Stimulated activated CD8-positive, alpha-beta memory T cell treated with anti-CD3 and anti-CD28 coated beads, Interleukin-7, amount 100 ng/mL, for 4 hours (primary cell): Measurements from ENCODE around the gene GID4.

Experiments
- DNase-seq, 2 donors: peaks; one replicate each; pipeline ENCODE4 v3.0.0-alpha.2; 2020; ENCODE audit warnings: low read depth in 2 of 2

GID4 gene

DNA sequence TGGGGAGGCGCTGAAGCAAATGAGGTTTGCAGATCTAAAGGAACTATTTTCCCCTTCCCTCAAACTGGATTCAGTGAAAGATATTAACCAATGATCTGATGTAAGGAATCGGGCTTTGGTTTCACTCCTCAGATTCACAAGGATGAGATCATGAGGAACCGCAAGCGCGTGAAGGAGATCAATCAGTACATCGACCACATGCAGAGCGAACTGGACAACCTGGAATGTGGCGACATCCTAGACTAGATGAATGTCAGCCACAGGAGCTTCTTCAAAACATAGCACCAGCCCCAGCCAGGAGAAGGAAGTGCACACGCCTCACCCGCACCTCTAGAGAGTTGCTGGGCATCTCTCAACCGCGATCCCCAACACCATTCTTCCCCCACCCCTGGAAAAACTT lies 22.8 kb upstream of the GID4 start:
- DNase-seq: no peak

DNA sequence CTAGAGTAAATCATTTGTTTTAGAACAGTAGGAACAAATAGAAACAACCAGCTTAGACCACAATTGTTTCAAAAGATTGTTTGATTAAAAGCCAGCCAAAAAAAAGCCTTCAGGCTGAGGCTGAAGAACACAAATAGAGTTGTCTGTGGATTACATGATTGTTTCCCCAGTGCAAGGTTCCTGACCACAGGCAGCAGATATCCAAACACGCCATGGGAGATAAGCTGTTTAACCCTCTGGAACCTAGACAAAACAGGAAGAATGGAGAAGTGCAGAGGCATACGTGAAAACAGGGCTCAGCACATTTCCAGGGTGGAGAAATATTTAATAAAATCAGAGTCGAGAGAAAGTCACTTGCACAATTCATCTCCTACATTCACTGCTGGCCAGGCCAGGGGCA lies 21.2 kb upstream of the GID4 start:
- no peak for DNase-seq

DNA sequence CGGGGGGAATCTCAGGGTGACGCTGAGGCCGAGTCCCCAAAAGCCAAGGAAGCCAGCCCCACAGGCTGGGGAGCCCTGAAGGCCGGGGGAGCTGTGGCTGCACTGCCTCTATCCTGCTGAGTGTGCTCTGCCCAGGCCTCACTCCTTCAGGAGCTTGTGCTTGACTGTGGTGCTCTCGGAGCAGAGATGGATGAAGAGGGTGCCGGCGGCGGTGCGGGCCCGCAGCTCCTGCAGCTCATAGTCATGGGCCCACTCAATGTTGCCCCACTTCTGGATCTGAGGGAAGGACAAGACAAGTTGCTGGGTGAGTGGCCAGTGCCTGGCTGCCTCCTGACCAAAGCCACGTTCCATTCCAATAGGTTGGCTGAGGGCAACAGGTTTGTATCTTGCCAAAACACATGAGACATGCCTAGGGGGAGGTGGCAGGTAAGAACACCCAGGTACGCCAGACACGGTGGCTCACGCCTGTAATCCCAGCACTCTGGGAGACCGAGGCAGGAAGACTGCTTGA lies 20.7 kb upstream of the GID4 start:
- DNase-seq: no peak

DNA sequence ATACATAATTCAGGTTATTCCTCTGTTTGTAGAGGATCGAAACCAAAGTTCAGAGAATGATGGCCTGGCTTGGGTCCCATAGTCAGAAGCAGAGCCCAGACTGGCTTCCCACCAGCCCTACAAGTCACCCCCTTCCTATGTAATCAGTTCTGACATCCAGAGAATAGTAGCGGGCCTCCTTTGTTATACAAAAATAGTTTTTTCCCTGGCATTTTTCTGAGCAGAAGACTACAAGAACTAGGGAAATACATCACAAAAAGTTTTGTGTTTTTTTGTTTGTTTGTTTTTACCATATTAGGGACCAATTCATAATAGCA lies 19.4 kb upstream of the GID4 start:
- no peak for DNase-seq

DNA sequence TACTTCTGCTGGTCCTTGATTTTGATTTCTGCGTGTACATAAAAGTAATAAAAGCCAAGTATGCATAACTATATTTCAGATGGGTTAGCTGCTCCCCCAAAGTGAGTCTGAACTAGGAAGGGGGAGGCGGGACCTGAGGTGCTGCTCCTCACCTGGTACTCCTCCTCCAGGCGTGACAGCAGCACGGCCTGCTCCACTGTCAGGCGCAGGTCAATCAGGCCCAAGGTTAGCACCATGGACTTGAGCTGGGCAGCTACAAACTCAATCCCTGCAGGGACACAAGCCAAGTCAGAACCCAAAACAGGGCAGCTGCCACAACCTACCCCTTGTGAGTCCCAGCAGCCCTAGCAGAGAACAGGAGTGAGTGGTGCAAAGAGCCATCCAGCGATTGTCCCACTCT lies 18.2 kb upstream of the GID4 start:
- no peak for DNase-seq

DNA sequence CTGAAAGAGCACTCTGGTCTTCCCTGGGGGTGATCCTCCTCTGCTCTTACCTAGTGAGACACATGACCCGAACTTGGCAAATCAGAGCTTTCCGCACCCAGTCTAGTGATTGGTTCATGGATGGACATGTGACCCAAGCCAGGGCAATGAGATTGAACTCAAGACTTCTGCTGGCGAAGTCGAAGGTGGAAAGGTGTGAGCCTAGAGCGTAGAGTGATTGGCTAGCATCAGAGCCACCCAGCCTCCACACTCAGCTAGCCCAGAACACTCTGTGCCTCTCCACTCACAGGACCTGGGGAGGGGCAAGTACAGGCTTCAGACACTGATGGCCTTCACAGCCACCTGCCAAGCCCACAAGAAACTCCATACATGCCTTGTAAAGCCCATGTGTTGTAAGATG lies 17.8 kb upstream of the GID4 start:
- DNase-seq: no peak

DNA sequence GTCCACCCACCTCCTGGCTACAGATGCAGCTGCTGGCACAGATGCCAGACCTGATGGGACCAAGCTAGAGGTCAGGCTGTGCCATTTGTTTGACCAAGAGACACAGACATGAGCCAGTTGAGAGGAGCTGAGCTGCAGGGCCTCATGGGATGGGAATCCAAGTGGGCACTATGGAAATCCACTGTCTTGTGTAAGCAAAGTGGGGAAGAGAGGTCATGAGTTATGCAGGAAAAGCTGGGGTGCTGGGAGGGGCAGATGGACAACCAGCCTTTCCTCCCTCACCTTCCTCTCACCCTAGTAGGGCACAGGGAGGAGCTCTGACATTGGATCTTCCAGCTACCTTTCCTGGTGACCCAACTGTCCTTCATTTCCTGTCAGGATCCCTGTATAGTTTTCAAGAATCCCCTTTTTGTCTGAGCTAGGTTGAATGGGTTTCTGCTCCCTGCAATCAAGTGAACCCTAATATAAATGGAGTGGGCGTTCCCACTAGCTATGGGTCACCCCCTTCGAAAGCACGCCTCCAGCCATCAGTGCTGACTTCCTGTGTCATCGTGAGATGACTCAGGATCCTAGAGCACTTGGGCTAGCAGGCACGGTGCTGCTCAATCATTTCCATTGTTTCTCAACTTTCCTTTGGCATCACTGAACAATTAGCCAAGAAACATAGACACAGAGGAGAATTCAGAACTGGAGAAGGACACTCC lies 13.8 kb upstream of the GID4 start:
- peak in 1 of 2 donors; percentile 12 for DNase-seq

DNA sequence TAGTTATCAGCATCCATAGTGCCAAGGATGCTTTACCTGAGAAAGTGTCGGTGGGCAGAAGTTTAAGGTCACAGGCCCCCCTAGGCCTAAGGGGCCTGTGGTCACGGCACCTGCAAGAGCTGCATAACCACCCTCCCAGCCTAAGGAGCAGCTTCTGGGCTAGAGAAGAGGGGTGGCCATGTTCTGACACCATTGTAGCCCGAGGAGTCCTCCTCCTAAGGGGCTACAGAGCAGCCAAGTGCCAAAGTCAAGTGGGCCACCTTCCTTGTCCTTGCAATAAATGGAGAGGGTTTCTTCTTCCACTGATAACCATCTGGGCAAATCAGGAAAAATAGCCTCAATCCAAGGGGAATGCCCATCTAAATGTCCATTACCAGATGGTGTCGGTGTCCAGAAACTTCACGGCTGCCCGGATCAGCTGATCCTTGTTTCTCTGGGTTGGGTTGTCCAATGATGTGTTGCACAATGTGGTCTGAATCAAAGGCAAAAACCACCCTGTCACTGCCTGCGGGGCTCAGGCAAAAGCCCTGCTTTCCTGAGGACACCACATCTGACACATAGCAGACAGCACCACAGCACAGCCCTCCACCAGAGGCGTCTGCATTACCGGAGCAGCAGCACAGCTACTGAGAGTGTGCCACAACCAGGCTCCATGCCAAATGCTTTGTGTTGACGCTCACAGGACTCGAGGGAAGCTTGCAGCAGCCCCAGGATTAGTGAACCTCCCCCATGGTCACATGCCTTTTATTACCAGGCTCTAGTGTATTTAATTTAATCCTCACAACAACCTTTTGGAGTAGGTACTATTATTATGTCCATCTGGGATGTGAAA lies 13.0 kb upstream of the GID4 start:
- peak in 1 of 2 donors; percentile 3 for DNase-seq

DNA sequence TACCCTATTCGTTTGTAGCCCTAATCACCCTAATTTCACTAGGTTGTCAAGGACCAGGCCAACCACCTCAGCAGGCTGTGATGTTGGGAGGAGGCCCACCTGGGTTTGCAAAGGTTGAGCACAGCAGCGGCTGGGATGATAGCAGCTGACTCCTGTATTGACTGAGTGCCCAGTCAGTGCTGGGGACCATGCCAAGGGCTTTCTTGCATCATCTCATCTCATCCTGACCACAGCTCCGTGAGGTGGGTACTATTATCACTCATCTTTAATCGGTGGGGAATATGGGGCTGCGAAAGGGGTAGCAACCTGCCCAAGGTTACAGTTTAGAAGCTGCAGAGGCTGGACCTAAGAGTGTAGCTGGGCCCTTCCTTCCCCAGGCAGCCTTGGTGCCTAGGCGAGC lies 11.9 kb upstream of the GID4 start:
- DNase-seq: no peak

DNA sequence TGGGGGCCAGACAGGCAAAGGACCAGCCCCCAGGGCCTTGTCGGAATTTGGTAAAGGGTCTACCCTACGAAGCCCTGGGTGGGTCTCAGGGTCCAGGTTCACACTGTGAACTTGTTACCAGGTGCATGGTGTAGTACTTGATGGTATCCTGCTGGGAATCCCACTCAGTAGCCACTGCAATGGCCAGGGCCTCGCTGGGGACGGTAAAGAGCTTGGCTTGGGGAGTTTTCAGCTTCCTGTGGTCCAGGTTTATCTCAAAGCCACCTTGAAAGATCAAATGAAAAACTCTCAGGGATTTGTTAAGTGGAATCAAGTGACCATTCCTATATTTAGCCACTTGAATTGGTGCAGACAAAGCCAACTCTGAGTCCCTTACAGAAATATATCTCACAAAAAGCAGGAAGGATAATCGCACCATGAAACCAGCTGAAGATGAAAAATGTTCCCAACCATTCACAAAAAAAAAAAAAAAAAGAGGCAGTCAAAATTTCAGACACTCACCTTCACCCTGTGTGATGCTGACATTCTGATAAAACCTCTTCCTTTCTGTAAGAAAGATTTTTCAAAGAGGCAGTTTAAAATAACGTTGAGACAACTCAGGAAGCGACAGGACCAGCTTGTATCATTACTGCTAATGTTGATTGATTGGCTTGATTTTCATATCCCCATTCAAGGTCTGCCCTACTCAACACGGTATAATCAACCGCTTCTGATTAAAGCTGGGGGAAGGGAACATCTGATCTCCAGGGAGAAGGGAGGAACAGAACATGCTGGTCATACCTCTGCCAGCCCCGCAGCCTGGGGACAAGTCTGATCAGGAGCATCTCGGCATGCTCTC lies 10.9 kb upstream of the GID4 start:
- no peak for DNase-seq

DNA sequence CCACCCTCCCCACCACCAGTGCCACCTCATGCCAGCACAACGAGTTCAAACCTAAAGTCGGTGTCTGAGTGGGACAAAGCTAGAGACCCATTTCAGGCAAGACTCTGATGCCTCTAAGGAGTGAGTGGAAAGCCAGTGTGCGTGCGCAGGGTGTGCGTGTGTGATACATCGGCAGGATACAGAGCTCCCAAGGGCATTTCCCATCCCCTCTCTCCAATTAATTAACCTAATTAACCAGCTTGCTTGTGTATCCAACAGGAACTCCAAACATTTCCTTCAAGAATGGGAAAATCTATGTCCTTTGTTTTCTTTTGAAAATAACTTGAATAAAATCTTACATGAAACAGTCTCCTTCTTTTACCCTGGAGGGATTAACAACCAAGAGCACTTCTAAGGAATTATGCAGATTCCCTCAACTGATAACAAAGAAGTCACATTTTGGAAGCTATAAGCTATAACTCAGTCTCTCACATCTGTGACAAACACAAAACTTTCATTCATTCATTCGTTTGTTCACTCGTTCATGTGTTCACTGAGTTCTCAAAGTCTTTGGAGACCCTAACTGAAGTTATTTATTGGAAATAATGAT lies 10.2 kb upstream of the GID4 start:
- DNase-seq: no peak

DNA sequence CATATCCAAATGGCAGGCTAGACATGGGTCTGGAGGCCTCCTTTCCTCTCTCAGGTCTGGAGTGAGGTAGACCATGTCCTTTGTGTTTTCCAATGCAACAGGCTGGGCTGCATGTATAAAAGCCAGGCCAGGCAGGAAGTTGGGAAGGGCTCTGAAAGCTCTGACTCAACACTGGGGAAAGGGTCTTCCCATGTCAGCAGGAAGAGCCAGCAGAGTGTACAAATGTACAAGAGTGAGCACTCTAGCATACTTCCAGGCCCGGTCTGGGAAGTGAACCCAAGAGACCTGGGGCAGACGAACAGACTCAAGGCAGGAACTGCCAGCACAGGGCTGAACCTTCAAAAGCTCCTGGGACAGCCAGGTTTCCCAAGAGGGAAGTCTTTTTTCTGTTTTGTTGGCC lies 7.3 kb upstream of the GID4 start:
- DNase-seq: no peak

DNA sequence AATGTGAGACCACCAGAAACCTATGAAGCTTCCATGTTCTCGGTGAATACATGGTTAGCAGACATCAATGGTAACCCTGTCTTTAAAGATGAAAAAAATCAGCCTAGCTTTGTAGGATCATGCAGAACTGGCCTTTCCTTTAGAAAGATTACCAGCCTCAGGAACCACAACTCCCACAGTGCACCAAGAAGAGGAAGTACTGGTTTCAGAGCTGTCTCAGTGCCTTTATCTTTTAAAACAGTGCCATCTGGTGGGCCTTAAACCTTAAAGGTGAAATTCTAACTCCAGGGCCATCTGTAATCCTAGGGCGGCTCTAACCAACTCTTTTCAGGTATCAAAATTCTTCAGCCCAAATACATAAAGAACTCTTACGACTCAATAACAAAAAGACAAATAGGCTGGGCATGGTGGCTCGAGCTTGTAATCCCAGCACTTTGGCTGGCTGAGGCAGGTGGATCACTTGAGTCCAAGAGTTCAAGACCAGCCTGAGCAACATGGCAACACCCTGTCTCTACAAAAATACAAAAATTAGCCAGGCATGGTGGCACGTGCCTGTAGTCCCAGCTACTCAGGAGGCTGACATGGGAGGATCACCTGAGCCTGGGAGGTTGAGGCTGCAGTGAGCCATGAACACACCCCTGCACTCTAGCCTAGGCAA lies 5.6 kb upstream of the GID4 start:
- DNase-seq: peak; percentile 19 to 29

DNA sequence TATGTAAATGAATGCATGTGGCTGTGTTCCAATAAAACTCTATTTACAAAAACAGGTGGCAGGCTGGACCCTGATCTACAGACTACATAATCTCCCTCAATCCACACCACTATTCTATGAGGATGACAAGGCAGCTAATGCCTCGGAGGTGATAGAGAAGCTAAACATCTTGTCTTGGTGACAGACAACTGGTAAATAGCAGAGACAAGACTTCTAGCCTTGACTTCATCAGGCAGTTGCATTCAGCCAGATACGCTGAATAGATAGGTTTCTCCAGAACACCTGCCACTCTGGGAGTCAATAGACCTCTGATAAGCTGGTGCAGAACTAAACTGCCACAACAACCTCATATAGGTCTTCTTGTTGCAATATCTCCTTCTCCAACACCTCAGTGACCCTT lies 3.5 kb upstream of the GID4 start:
- DNase-seq: no peak

DNA sequence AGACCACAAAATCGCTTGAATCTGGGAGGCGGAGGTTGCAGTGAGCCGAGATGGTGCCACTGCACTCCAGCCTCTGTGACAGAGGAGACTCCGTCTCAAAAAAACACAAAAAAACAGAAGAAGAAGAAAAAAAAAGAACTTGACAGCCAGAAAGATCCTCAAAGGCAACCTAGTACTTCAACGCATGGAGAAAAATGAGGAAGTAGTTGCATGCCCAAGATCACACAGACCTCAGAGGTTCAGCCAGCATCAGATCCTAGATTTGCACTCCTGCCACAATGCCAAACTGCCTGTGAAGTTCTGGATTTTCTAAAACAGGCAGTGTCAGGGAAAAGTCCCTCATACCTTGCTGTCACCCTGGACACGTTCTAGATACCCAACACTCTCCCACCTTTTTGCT lies 1.7 kb upstream of the GID4 start:
- no peak for DNase-seq

DNA sequence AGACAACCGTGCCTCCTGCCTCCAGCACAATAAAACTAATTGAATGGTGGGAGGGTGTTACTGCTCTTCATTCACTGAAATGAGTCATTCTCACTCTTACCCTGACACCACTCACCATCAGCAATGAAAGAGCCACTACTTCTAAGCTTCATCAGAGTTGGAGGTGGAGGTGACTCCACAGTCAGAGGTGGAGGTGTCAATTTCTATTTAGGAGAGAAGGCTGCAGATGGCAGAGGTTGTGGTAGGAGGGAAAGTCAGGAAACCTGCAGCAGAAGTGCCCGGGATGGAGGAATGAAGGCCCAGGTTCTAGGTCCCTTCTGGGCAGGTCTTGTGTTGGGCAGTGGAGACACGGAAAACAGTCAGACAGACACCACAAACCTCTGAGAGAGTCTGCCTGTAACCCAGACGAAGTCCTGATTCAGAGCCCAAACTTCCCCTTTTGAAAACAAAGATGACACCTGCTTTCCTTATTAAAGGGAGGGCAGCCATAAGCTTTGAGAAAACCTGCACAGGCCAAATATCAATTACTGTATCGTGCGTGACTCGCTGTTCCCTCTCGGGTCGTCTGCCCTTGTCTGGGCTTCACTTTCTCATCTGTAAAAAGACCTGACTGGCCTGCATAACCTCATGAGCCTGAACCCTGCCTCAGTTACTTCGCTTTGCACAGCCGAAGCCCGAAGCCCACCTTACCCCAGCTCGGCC lies 908 bp upstream of the GID4 start:
- no peak for DNase-seq

DNA sequence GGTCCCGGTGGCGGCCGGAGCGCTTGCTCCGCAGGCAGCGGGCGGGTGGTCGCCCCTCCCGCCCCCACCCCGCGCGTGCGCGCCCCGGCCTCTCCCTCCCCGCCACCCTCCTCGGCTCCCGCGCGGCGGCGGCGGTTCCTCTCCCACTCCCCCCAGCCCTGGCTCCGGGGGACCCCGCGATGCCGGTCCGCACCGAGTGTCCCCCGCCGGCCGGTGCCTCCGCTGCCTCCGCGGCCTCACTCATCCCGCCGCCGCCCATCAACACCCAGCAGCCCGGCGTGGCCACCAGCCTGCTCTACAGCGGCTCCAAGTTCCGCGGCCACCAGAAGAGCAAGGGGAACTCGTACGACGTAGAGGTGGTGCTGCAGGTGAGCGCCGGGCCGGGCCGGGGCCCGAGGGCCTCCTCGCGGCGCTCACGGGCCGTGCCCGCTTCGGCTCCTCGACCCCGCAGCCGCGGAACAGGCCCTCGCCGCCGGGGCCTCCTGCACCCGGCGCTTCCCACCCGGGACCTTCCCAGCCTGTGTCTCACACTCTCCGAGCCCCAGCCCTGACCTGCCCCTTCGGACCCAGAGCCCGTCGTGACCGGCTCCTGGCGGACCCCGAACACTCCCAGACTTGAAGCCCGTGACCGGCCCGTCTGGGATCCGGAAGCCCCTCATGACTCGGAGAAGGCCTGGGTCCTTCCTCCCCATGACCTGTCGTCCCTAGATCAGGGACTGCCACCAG lies 490 bp downstream of the GID4 start:
- peak in 1 of 2 donors; percentile 10 for DNase-seq

DNA sequence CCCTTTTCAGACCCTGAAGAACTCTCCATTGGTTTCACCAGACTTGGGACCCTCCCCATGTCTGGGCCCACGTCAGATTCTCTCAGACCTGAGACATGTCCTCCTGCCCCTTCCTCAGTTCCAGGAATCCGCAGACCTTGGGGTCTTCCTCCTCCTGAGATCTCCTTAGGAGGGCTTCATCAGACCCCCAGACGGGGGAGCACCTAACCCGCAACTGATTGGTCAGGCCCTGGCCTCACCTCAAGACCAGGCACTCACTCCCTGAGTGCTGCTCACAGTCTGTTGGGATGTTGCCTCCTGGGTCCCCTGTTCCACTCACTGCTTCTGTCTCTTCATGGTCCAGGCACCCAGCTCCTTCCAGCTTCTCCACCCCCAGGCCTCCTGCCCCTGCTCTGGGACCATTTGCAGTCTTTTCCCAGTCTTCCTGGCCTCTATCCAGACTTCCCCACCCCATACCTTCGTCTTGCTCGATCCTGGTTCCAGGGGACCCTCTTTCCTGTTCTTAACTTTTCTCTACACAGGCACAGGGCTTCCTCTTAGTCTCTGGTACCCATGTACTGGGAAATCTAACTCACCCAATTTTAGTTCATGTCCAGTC lies 1.2 kb downstream of the GID4 start:
- no peak for DNase-seq

DNA sequence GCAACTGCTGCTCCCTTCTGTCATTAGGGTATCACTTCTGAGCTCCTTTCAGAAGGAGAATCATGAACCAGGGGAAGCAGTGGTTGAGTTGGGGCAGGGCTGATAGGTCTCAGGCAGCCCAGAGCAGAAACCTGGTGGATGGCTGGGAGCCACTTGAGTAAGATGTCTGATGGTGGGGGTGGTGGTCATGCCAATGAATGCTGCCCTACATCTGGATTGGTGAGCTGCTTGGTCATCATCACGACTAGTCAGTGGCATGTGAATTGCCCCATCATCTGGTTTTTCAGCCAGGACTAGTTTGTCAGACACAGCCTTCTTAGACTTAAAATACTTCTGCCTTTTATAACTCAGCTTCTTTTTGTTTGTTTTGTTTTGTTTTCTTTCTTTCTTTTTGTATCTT lies 2.6 kb downstream of the GID4 start:
- no peak for DNase-seq

DNA sequence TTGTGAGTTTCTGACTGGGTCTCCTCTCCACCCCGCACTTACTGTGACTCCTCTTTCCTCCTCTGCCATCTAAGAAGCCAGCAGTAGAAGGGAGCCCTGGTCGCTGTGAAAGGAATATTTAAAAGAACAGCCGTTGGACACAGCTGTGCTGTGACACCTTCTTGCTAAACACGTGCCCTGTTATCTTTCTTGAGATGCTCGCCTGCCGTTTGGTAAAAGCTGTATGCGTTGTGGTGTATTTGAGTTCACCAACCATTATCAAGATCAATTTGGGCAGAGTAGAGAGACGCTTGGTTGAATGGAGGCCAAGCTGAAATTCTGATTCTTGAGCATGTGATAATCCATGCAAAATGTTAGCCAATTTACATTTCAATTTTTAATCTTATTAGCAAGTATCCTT lies 3.8 kb downstream of the GID4 start:
- DNase-seq: no peak
